CD4-positive, alpha-beta T cell treated with Interferon alpha-2 for 1 hour (primary cell): Measurements from ENCODE around the gene TIAM2.
"Not testable (repeated sequence)": the region's sequence is repeated elsewhere in the genome, so short reads cannot be mapped to it uniquely, and the experiment has no call there.

ENCODE experiments used
- DNase-seq, 2 donors: peaks; one replicate each; pipeline ENCODE4 v3.0.0-alpha.2; 2020 to 2022

Gene TIAM2

DNA sequence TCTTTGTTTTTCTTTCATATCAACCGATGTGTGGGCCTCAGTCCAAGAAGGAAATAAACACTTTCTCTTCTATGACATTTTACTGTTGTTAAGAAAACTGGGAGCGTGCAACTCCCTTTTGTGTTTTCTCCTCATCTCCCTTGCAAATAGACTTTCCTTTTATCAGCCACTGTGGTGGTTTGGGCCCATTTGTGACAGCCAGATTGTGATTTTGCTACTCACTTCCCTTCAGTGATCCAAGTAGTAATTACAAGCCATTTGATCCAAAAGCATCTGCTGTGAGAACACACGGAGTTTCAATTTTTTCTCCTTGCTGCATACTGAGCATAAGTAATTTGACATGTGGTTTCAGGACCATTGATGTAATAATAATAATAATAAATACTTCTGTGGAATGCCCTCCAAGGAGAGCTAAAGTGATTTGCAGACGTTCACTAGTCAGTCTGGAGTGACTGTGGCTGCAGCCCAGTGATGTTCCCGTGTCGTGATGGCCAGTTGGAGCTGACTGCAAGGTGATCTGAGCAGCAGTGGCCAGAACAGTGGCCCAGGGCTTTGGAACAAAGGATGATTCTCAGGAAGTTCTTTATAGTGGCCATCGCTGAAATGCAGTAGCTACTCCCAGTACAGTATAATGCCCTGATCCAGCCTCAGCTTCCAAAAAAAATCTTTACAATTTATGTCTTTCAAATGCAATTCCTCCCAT is 176.8 kb downstream of the TIAM2 start:
- DNase-seq, result no peak

DNA sequence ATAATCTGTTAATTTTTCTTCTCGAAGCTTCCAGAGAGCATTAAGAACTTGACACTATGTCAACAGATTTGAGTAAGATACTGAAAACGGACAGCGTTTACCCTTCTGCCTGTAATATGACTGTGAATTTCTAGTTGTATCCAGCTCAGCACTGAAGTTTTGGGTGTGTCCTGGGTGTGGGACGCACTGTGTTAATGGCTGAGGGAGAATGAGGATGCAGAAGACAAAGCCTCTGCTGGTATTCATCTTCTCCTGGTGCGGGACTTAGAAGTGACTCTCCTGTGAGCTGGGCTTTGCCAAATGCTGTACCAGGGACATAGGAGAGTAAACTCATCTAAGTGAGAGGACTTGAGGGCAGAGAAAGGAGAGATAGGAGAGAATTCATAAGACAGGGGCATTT is 178.4 kb downstream of the TIAM2 start:
- DNase-seq, result no peak

DNA sequence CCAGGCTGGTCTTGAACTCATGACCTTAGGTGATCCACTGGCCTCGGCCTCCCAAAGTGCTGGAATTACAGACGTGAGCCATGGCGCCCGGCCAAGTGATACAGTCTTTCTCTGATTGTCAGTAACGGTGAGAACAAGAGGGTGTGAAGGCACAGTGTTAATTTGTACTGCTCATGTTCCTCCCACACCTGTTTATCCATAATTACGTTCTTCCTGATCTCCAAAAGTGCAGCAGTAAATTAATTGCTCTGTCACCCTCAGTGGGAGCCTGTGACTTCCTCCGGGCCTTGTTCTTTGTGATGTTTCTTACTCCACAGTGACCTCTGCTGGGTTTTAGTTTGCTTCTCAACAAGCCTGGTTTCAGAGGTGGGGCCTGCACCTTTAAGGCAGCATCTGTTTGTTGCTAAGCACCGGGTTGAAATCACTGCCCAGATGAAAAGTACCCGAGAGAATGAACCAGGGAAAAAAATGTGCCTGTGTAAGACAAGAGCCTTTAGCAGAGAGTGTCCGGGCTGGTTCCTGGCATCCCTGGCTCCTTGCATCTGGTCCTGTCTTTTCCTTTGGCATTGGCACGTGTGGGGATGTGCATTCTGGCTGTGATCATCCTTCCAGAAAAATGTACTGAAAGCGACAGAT is 179.6 kb downstream of the TIAM2 start:
- peak; percentile 64 to 82 for DNase-seq

DNA sequence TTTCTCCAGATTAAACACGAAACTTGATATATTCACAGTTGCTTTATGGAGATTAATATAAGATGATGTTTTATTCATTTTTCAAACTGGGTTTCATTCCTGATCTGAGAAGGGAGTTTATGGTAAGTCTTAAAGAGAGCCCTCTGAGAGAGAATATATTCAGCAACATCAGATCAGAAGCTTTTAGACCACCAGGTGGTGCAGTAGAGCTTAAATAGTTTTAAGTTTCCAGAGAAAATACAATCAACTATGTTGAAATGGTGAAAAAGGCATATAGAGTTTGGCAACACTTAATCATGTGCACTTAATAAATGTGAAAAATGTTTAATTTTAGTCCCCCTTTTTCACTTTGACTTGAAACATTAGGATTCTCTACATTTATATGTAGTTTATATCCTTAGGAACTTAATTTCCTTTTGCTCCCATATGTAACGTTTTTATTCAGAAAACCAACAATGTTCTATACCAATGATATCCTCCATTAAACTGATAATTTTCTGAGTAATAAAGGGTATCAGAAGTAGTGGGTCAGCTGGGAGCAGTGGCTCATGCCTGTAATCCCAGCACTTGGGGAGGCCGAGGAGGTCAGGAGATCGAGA is 182.3 kb downstream of the TIAM2 start:
- peak; percentile 30 to 67 for DNase-seq

DNA sequence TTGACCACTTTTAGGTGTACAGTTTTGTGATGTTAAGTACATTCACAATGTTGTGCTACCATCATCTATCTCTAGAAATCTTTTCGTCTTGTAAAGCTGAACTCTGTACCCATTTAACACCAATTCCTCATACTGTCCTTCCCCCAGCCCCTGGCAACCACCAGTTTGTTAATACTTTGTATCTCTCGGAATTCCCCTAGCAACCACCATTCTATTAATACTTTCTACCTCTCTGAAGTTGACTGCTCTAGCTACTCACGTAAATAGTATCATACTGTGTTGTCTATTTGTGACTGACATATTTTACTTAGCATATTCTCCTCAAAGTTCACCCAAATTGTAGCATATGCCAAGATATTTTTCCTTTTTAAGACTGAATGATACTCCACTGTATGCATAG is 186.4 kb downstream of the TIAM2 start:
- DNase-seq, result no peak

DNA sequence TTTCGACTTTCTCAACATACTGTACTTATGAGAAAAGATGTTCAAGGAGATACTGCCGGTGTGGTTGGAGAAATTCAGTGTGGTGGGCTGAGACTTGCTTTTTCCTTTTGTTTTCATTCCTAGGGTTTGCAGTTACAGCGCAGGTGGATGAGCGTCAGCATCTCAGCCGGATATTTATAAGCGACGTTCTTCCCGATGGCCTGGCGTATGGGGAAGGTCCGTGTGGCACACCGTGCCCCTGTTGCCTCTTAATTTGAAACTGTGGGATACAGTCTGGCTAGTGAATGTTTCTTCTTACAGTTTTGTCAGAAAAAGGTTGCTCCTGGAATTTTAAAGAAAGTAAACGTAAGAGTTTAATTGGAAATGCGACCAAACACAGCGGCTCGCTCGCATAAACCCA is 187.0 kb downstream of the TIAM2 start:
- DNase-seq, result no peak

DNA sequence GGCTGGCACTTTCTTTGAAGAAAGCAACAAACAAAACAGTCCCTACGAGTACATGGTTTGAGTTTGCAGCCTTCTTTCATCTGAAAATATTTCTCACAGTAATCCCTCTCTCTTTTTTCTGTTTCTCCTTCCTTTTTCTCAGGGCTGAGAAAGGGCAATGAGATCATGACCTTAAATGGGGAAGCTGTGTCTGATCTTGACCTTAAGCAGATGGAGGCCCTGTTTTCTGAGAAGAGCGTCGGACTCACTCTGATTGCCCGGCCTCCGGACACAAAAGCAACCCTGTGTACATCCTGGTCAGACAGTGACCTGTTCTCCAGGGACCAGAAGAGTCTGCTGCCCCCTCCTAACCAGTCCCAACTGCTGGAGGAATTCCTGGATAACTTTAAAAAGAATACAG is 188.0 kb downstream of the TIAM2 start:
- no peak for DNase-seq

DNA sequence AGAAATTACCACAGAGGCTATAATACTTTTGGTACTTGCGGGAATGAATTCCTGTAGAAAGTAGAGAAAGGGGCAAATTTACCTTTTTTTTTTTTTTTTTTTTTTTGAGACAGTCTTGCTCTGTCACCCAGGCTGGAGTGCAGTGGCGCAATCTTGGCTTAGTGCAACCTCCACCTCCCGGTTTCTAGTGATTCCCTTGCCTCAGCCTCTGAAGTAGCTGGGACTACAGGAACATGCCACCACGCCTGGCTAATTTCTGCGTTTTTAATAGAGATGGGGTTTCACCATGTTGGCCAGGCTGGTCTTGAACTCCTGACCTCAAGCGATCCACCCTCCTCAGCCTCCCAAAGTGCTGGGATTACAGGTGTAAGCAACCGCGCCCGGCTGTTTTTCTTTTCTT is 189.9 kb downstream of the TIAM2 start:
- DNase-seq, result not testable (repeated sequence)

DNA sequence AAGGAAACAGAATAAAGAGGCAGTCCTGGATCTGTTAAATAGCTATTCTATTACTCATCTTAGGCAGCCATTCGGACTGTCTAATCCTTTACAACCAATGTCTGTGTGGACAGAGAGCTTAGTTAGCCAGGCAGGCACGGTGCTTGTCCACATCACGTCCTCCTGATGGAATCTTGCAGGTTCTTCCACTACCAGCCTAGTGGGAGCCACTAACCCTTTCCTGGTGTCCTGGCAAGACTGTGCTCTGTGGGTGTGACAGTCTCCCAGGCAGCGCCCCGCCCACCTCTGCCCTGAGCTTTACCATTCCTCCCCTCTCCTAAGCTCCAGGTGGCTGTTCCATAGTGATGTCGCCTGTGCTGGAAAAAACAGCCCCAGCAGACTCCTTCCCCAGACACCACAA is 190.4 kb downstream of the TIAM2 start:
- no peak for DNase-seq

DNA sequence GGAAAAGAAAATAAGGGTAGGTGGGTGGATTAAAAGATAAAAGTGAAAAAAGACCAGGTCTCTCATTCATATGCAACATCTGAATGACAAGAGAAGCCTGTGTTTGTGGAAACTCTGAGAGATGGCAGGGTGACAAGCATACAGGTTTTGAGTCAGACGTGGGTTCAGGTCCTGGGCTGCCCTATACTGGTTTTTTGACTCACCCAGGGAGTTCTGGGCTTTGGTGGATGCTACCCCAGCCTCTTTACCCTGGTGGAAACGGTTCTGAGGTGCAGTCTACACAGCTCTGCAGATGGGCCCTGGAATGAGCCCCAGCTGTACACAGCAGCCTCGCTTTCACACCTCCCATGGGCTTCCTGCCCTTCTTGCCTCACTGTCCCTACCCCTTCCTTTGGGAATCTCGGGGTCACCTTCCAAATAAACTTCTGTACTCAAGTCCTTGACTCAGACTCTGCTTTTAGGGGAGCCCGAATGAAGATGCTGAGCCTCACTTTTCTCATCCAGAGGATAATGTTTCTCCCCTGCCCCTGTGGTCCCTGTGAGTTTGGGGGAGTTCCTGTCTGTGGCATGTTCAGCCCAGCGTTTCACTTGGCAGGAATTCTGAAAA is 191.0 kb downstream of the TIAM2 start:
- no peak for DNase-seq

DNA sequence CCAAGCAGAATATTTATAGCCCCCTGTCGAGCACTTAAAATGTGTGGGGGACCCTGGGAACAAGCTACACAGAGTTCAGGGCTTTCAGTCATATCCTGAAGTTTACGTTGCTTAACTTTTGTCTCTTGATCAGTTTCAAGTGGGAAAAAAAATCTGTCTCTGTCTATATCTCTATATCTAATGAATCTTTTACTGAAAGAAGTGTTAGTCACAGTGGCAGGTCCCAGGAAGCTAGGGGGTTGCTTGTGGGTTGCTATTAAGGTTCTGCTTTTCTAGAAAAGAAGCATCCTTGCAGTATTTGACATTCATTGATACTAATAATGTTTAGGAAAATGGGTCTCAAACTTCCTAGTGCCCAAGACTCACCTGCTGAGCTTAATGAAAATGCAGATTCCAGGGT is 192.0 kb downstream of the TIAM2 start:
- no peak for DNase-seq

DNA sequence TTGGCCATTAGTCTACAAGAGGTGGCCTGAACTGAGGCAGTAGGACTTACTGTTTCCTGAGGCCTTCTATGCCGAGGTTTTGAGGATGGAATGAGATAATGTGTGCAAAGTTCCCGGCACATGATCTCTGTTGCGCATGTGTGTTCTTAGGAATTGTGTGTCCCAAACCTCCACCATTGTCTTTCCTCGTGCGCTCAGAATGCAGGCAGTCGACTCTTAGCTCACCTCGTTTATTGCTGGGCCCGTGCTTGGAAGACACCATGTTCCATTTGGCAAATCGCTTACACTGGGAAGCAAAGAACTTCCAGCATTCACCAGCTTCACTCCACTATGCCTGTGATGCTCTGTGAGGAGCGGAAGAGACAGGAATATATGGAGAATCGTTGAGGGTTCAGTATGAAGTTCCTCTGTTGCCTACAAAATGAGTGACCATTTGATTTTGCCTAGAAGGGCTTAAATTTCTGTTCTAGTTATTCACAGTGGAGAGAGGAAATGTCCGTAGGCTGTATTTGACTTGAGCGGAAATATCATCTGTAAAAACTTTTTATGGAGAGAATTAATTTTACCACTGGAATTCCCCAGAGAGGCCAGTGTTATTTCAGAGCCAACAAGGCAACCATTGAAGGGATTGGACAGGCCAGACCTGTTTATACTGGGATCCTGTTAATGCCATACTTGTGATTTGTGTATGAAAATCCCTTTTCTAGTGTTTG is 193.0 kb downstream of the TIAM2 start:
- DNase-seq, result no peak

DNA sequence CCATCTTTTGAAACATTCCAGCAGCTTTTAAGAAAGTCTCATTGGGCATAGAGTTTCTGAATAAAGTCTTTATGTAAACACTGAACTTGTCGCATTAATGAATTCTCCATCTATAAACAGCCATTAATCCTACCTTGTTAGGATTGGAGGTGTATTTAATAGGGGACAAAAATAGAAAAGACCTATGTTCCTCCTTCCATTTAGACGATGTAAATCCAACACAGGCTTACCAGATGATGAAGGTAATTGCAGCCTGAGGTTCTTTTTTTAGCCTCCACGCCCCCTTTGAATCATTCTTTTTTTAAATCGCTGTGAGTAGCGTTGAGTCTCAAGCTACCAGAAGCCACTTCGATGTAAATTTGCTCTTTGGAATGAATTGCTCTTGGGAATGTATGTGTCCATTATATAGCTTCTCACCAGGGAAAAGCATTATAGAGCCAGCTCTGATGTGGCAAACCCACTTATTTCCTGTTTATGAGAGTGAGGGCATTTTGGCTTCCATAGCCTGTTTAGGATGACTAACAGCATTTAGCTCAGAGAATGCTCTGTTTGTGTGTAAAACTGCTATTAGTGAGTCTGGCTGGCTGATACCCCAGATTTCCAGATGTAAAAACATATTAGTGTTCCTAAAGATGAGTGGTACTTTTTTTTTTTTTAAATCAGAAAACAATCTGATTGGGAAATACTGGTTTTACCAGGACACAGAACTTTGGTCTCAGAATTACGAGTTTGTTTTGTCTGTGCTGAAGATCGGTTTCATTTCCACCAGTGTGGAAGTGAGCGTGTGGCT is 193.8 kb downstream of the TIAM2 start:
- DNase-seq, result no peak

DNA sequence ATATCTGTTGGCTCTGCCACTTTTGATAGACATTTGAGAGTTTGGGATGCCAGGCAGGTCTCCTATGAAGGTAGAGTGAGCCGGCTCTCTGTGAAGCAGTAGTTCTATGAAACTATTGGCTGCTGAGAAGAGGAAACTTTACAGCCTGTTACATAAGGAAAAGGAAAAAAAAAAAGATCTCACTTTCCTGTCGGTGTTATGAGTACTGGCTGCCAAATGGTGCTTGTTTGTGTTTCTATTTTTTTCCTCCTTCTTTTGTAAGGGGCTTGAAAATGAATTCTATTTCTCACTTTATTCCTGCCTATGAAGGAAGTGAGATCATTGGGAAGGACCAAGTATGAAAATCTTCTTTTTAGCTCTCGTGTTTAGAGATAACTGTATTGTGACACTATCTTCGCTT is 195.6 kb downstream of the TIAM2 start:
- DNase-seq, result no peak

DNA sequence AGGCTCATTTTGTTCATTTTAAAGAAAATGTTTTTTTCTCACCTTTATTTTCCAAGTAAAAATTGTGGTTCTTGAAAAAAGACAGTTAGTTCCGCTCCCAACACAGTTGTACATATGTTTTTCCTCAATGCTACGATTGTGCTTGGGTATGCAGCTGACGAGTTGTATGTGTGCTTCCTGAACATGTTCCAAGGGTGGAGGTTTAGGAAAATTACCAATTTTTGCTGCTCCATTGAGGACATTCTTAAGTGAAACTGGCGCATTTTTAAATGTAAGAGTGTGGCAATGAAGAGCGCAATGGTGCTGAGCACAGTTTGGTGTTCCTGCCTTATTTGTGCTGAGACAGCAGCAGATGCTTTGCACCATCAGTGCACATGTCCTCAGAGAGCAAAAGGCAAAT is 198.4 kb downstream of the TIAM2 start:
- no peak for DNase-seq

DNA sequence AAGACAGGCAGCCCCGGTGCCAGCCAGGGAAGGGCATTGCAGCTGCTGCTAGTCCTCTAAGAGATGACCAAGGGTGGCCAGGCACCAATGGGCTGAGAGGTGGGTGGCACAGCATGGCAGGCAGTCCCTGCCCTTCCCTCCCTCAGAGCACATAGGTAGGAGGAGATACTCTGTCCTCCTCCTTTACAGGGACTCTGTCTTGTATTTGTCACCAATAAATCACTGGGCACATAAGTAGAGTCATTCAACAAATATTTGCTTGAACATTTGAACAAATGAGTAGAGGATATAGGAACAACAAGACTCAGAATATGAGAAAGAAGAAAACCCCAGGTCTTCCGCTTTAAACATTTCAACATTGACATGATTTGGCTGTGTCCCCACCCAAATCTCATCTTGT is 199.3 kb downstream of the TIAM2 start:
- DNase-seq, result no peak

DNA sequence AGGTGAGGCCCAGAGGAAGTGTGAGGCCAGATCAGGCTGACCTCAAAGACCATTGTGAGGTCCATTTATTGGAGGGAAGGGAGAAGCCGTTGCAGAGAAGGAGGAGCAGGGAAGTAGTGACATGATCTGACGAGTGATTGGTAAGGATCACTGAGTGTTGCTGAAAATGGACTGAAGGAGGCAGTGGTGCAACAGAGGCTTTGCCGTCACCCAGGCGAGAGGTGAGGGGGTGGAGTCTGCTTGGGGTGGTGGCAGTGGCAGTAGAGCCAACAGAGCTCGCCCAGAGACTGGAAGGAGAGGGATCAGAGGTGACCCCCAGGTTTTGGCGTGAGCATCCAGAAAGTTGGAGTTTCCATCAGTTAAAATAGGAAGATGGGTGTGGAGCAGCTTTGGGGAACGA is 200.8 kb downstream of the TIAM2 start:
- no peak for DNase-seq

DNA sequence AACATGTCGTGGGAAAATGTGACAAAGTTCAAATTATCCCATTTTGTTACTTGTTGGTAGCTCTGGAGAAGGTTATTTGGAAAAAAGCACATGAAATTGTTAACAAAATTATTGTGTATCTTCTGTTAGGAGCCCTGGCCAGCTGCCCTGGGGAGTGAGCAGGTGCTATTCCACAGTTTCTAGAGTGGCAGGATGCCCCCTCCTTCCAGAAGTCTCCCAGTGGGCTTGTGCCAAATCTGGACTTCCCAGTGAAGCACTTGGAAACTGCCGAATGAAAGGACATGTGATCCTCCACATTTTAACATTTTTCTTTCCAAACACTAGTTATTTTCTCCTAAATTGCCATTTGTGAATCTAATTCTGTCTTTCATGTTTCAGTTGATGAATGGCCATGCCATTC is 201.8 kb downstream of the TIAM2 start:
- DNase-seq, result no peak

DNA sequence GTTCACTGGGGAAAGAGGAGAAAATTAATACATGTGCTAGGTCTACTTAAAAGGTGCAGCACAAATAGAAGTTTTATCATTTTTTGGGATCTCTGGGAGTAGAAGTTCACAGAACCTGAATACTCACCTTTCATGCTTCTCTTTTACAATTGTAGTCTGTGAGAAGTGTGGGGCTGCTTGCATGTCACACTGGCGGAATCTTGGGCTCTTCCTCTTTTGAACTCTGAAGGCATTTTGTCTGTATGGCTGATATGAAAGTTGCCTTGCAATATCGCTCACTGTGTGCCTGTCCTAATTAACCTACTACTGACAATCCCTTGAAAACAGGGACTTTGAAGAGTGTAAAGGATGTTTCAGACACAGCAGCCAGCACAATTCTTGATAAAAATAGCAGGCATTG is 202.8 kb downstream of the TIAM2 start:
- DNase-seq, result no peak

DNA sequence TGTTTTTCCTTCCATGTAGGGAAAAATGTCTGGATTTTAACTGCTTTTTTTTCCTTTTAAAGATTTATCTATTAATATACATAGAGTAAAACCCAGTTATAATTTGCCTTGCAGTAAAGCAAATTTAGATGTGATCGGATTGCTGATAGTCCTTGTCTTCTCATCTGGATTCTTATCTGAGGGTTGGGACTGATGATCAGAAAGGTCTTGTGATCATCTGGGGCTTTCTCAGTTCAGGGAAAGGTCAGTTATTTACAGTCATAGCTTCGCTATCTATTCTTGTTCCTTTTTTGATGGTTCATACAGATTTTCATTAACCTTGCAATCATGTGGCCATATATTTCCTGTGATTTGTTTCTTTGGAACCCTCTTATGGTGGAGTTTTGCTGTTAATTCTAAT is 204.9 kb downstream of the TIAM2 start:
- DNase-seq, result no peak

DNA sequence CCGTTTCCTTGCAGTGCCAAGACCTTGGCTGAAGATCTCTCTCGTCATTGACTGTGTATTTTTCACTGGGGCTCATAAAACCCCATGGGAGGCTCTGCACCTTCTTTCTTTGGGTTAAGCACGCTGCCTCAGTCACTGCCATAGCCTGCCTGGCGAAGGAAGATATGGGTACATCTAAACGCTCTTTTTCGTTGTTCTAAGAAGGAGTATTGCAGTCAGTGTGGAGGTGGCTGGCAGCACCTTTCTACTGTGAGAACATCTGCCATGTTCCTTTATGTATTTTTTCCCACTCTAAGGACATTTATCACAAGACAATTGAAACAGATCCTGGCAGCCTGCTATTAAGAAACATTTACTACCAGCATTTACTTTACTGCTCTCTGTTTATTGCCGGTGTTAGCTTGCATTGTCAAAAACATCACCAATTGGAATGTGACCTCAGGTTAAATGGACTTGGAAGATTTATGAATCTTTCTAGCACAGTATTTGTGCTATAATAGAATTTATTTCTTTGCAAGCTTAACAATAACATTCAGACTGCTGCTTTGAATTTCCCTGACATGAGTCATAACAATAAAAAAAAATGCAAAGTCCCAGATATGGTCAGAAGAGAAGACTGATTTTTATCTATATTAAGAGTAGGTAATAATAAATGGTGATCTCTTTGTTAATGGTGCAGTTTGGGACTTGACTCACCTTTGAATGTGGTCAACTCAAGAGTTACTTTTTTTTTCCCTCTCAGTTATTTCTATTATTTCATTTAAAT is 206.5 kb downstream of the TIAM2 start:
- DNase-seq, result no peak

DNA sequence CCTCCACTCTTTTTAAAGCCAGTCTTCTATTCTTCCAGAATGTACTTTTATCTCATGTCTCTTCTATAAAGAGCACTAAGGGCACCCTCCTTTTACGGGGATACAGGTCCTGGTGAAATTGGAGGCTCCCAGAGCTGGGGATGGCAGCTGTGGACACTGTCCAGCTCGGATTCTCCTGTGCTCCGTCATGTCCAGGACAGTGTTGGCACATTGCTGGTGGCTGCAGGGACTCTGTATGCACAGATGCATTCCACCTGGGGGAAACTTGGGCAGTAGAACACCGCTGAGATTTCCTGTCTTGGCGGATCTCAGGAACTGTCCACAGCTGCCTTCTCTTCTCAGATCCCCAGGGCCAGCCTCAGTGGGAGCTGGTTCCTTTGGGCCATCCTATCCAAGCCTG is 212.1 kb downstream of the TIAM2 start:
- DNase-seq, result no peak
